Left lobe of liver (tissue), 2 donors: ENCODE results near the gene NELL1. TPM values are rescaled to one million over a fixed set of nuclear protein-coding genes. Genes with fewer than 3 reads are reported as not detected.
"Not testable (repeated sequence)": the region's sequence is repeated elsewhere in the genome, so short reads cannot be mapped to it uniquely, and the experiment has no call there.

ENCODE experiments used
- ATAC-seq: fragments of 200-7000 bp; cut with Tn5 transposase; one replicate; pipeline ENCODE4 v1.9.1; 2020; ENCODE audit warnings: mild to moderate bottlenecking, moderate library complexity
- DNase-seq: peaks from one replicate; pipeline ENCODE4 v3.0.0-alpha.2; 2020; ENCODE audit warnings: low spot score
- total RNA-seq: library from RNA; stranded (reverse); gene quantifications from one replicate; pipeline ENCODE4 v1.2.1, GENCODE V29; 2021
- donor health status: DM: no; HTN: no; CAD: no; lungs with moderate emphysema.
- donor health status: DM: no; HTN: yes; CAD: no.

Gene NELL1
- total RNA-seq, 1 donor from 2014 or later, result not detected

- DNase-seq (no peak), ATAC-seq (no peak)
Observed at GRCh38 chr11:21180182-21180581, 510.8 kb downstream of the NELL1 start.

DNA sequence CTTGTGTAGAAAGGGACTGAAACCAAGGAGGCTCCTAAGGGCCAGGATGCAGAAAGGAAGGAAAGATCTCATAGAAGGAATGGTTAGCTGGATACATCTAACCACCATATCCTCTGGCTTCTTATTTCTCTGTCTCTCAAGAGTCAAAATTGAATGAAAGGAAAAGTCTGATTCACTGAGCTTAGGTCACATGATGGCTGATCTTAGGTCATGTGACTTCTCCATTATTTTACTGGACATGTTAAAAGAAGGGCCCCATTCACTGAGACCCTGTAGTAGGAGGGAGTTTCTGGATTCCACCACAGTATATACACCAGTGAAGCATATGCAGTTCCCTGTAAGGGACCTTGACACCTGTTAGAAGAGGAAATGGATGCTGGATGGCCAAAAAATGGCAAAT lies 516.6 kb downstream of the NELL1 start:
- no peak for ATAC-seq
- no peak for DNase-seq

- ATAC-seq (no peak), DNase-seq (no peak)
Observed at GRCh38 chr11:21190181-21190580, 520.8 kb downstream of the NELL1 start.

DNA sequence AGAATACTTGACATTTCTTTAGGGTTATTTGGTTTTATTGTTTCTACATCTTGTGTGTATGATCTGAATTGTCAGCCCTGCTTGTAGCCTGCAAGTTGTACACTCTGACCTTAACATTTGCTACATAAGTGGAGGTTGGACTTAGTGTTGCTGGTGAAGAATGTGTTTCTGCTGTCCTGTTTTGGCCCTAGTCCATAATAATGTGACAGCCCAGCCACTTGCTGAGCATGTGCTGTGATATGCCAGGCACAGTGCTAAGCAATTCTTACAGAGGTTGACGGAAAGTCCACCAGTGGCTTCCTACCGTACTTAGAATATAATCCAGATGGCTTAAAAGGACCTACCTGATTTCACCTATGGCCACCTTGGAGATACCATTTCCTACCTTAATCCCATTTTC lies 526.6 kb downstream of the NELL1 start:
- no peak for ATAC-seq

DNA sequence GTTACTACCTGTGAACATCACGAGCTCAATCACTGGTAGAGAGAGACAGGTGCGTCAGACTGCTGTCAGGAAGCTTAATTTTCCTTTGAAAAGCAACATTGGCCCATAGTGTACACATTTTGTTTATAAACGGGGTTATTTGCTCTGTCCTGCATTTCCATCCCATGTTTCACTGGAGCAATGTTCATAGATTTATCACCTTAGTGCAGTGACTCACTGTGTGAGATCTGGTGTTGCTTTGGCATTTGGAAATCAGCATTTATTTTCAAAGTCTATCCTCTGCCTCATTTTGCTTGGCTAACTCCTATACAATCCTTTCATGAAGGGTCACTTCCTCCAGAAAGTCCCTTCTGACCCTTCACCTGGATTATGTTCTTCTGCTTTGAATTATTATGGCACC lies 529.1 kb downstream of the NELL1 start:
- DNase-seq (no peak), ATAC-seq (no peak)

More for the DNA sequence above, 526.6 kb downstream of the NELL1 start:
- DNase-seq, result no peak

GRCh38 chr11:21205205-21205604 lies 535.8 kb downstream of the NELL1 start:
- ATAC-seq (no peak), DNase-seq (no peak)

- DNase-seq, result no peak
Observed at GRCh38 chr11:21225860-21226259, 556.5 kb downstream of the NELL1 start.

GRCh38 chr11:21229224-21229623 lies 559.8 kb downstream of the NELL1 start:
- ATAC-seq, result no peak

More at GRCh38 chr11:21225860-21226259, 556.5 kb downstream of the NELL1 start:
- ATAC-seq, result no peak

DNA sequence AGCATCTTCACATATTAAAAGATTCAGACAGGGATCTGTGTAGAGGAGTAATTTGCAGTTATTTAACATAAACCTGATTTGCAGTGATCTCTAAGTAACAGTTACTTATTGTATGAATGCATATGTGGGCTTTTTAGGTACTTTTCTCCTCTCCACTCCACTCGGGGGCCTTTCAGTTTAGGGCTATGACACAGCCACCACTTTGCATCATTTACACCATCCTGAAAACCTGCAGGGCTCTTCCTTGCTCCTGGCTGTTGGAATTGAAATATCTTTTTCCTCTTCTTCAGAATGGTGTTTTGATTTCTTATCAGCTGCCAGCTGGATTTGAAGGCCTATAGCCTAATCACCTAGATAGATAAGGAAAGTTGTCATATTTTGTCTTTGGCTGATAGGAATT lies 580.8 kb downstream of the NELL1 start:
- ATAC-seq (no peak), DNase-seq (no peak)

More at GRCh38 chr11:21229224-21229623, 559.8 kb downstream of the NELL1 start:
- no peak for DNase-seq

GRCh38 chr11:21254055-21254454 lies 584.7 kb downstream of the NELL1 start:
- ATAC-seq (no peak), DNase-seq (no peak)

GRCh38 chr11:21254790-21255189 lies 585.4 kb downstream of the NELL1 start:
- no peak for DNase-seq
- ATAC-seq, result no peak

GRCh38 chr11:21257461-21257860 lies 588.1 kb downstream of the NELL1 start:
- no peak for ATAC-seq
- DNase-seq, result no peak

DNA sequence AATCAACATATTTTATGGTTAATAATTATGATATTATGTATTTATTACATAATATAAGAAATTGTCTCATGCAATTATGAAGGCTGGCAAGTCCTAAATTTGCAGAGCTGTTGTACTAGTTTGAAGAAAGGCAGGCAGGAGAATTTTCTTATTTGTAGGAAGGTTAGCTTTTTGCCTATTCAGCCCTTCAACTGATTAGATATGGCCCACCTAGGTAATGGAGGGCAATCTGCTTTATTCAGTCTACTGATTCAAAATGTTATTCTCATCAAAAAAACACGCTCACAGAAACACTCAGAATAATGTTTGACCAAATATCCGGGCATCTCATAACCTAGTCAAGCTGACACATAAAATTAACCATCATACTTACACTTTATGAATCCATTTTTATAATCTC lies 589.0 kb downstream of the NELL1 start:
- DNase-seq (no peak), ATAC-seq (no peak)

DNA sequence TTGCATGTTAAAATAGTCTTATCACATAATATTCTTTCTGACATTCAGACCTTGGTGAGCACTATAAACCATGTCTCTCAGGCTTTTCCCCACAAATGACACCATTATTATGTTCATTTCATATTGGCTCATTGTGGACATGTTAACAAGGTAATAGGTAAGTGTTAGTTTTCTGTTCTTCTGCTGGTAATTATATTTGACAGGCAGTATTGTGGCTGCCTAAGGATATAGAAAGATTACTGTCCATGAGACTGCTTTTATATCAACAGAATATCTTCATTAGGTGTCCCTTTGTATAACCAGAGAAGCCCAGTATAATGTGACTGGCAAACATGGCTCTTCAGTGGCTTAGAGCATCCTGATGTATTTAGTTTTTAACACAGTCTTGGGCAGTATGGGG lies 590.7 kb downstream of the NELL1 start:
- ATAC-seq, result no peak

DNA sequence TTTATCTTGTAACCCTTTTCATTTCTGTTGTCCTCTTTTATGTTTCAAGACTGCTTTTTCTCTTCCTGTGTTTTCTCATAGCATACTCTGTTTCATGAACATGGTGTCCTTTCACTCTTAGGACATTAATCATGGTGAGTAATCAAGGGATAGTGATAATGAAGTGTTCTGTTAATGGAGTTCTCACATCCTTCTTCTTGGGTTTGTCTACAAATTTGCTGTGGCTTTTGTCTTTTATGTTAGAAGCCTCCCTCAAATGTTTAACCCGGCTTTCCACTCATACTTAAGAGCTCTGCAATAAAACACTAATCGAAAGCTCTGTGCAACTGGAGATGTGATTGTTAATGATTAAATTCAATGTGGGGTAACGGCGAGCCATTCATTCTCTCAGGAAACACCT lies 593.6 kb downstream of the NELL1 start:
- ATAC-seq (no peak), DNase-seq (no peak)

More for the DNA sequence above, 590.7 kb downstream of the NELL1 start:
- no peak for DNase-seq

DNA sequence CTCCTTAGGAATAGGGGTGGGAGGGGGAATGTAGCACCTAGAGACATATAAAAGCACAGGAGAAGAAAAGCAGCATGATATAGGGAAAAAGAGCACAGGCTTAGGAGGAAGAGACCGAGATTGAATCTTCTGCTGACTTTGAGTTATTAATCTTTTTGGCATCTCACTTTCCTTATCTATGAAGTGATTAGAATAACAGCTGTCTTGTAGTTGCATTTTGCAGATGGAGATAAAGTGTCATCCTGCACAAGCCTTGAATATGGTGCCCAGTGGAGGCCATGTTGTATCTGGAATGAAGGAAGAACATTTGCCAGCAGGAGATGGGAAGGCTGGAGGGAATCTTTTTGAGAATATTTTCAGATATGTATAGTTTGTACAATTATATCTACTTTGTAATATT lies 594.7 kb downstream of the NELL1 start:
- DNase-seq (no peak), ATAC-seq (no peak)

DNA sequence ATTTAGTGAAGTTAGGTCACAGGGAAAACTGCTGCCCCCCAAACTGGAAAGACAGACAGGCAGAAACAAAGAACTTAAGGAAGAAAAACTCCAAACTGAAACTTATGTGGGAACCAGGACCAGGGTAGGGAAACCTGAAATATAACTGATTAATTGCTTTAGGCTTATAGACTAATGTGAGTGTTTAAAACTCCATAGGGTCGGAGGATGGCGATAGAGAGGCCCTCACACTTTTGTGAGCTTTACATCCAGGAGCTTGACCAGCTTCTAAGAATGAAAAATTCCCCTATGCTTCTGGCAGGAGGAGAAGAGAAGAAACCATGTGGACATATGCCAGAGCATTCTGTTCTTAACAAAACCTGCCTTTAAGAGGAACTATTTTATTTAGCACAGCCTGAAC lies 598.6 kb downstream of the NELL1 start:
- ATAC-seq, result no peak
- no peak for DNase-seq

- not testable (repeated sequence) for ATAC-seq, DNase-seq
Observed at GRCh38 chr11:21272139-21272538, 602.8 kb downstream of the NELL1 start.

DNA sequence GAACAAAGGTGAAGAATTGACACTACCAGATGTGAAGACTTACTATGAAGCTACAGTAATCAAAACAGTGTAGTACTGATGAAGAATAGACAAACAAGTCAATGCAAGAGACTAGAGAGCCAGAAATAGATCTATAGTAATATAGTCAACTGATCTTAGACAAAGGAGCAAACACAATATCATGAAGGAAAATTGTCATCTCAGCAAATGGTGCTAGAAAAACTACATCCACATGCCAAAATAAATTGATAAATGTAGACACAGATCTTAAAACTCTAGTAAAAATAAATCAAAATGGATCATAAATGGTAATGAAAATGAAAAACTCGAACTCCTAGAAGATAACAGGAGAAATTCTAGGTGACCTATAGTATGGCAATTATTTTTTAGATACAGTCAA lies 609.5 kb downstream of the NELL1 start:
- ATAC-seq, result no peak

GRCh38 chr11:21285104-21285503 lies 615.7 kb downstream of the NELL1 start:
- ATAC-seq, result no peak
- no peak for DNase-seq

More for the DNA sequence above, 609.5 kb downstream of the NELL1 start:
- DNase-seq, result no peak

GRCh38 chr11:21289686-21290085 lies 620.3 kb downstream of the NELL1 start:
- ATAC-seq (no peak), DNase-seq (no peak)

DNA sequence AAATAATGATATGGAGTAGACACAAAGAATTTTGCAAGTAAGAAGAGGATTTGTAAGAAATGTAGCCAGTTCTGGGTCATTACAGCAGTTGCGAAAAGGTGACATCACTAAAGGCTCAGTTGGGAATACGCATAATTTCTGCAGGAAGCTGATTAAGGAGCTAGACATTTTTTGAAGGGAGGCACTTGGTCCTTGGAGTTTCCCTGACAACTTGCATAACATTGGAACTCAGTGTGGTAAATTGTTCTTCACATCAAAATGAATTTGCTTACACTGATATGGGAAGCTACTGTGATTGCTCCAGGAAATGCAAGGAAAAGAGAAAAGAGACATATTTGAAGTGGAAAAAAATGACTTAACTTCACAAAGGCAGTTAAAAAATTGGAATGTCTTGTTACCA lies 626.1 kb downstream of the NELL1 start:
- DNase-seq (no peak), ATAC-seq (no peak)

- ATAC-seq (no peak), DNase-seq (no peak)
Observed at GRCh38 chr11:21301981-21302380, 632.6 kb downstream of the NELL1 start.
